ENCODE data around the gene SLC24A3.

- TF ChIP-seq POLR2AphosphoS5 (IDR thresholded peaks at IDR 0.05; ENCODE audit: low read depth) (no peak), CTCF (conservative IDR thresholded peaks at IDR 0.05; ENCODE audit: low read depth in 2 of 2) (no peak), EZH2 (IDR thresholded peaks at IDR 0.05; ENCODE audit: low read depth, unreplicated experiment) (no peak), REST (IDR thresholded peaks at IDR 0.05; ENCODE audit: unreplicated experiment) (no peak), EZH2phosphoT487 (IDR thresholded peaks at IDR 0.05; ENCODE audit: unreplicated experiment) (no peak), JUNB (IDR thresholded peaks at IDR 0.05; ENCODE audit: unreplicated experiment) (no peak), CREB1 (CRISPR knock-in tag; IDR thresholded peaks at IDR 0.05; ENCODE audit: low read depth) (no peak), NANOG (IDR thresholded peaks at IDR 0.05; ENCODE audit: borderline replicate concordance) (no peak)
These were observed 215.0 kb downstream of the SLC24A3 start for GRCh38 chr20:19427480-19427879.
